Activated effector memory CD4-positive, alpha-beta T cell treated with anti-CD3 and anti-CD28 coated beads, Interleukin-2, amount 50 U/mL, for 16 hours (primary cell): Measurements from ENCODE around the gene PJVK.
"Not testable (repeated sequence)": the region's sequence is repeated elsewhere in the genome, so short reads cannot be mapped to it uniquely, and the experiment has no call there.

Experiments used
- DNase-seq: peaks from one replicate; pipeline ENCODE4 v3.0.0-alpha.2; 2020

PJVK gene

GRCh38 chr2:178441426-178441825 lies 9.8 kb upstream of the PJVK start:
- DNase-seq, result no peak

- no peak for DNase-seq
Observed at GRCh38 chr2:178448968-178449661, 2.1 kb upstream of the PJVK start.

- no peak for DNase-seq
Observed at GRCh38 chr2:178449700-178450523, 1.3 kb upstream of the PJVK start.

GRCh38 chr2:178450524-178450773 lies 729 bp upstream of the PJVK start:
- no peak for DNase-seq

- no peak for DNase-seq
Observed at GRCh38 chr2:178452334-178452733, 1.2 kb downstream of the PJVK start.

- DNase-seq, result no peak
Observed at GRCh38 chr2:178452870-178453269, 1.7 kb downstream of the PJVK start.

GRCh38 chr2:178455947-178456346 lies 4.8 kb downstream of the PJVK start:
- no peak for DNase-seq

- DNase-seq, result no peak
Observed at GRCh38 chr2:178457390-178457886, 6.3 kb downstream of the PJVK start.

GRCh38 chr2:178469219-178469849 lies 18.2 kb downstream of the PJVK start:
- DNase-seq, result no peak

- not testable (repeated sequence) for DNase-seq
Observed at GRCh38 chr2:178471313-178471712, 20.1 kb downstream of the PJVK start.

GRCh38 chr2:178473373-178473772 lies 22.2 kb downstream of the PJVK start:
- no peak for DNase-seq

GRCh38 chr2:178473931-178474330 lies 22.8 kb downstream of the PJVK start:
- no peak for DNase-seq

- no peak for DNase-seq
Observed at GRCh38 chr2:178474560-178474959, 23.4 kb downstream of the PJVK start.

GRCh38 chr2:178476477-178476876 lies 25.3 kb downstream of the PJVK start:
- no peak for DNase-seq

GRCh38 chr2:178477443-178478129 lies 26.4 kb downstream of the PJVK start:
- DNase-seq, result no peak

- DNase-seq, result no peak
Observed at GRCh38 chr2:178478130-178478438, 26.9 kb downstream of the PJVK start.

GRCh38 chr2:178478439-178479274 lies 27.5 kb downstream of the PJVK start, which contains the start of gene FKBP7:
FKBP7 (minus strand) TSS chr2:178478600; CDS start chr2:178478499, 101 bp downstream.
- DNase-seq, result peak; percentile 94

GRCh38 chr2:178479275-178479616 lies 28.1 kb downstream of the PJVK start:
- no peak for DNase-seq

- no peak for DNase-seq
Observed at GRCh38 chr2:178479758-178480226, 28.6 kb downstream of the PJVK start.

- peak; percentile 92 for DNase-seq
Observed at GRCh38 chr2:178480227-178481181, 29.3 kb downstream of the PJVK start, which contains the start of gene PLEKHA3. PLEKHA3 (plus strand) TSS chr2:178480457; CDS start chr2:178480870, 413 bp downstream.

GRCh38 chr2:178482437-178482836 lies 31.3 kb downstream of the PJVK start:
- DNase-seq, result no peak
